HEK293T (cell line): Measurements from ENCODE around the gene TMEM94.

Experiments used
- ARNT ChIP-seq: fragments of 450-650 bp; IDR thresholded peaks from 2 replicates; pipeline ENCODE4 v1.6.1; 2017; ENCODE audit warnings: mild to moderate bottlenecking
- BHLHE40 ChIP-seq: fragments of 450-650 bp; IDR thresholded peaks from 2 replicates; pipeline ENCODE4 v1.6.1; 2016; ENCODE audit warnings: mild to moderate bottlenecking, moderate library complexity, borderline replicate concordance
- CTBP1 ChIP-seq: fragments of 450-650 bp; IDR thresholded peaks from 2 replicates; pipeline ENCODE4 v1.6.1; 2016; ENCODE audit warnings: borderline replicate concordance
- ELF4 ChIP-seq: fragments of 450-650 bp; IDR thresholded peaks from 2 replicates; pipeline ENCODE4 v1.6.1; 2017; ENCODE audit warnings: antibody characterized with exemption
- FOXA1 ChIP-seq: fragments of 450-650 bp; IDR thresholded peaks from 2 replicates; pipeline ENCODE4 v1.6.1; 2016; ENCODE audit warnings: mild to moderate bottlenecking
- FOXK2 ChIP-seq: fragments of 450-650 bp; IDR thresholded peaks from 2 replicates; pipeline ENCODE4 v1.6.1; 2016; ENCODE audit warnings: mild to moderate bottlenecking
- FOXM1 ChIP-seq: fragments of 450-650 bp; IDR thresholded peaks from 2 replicates; pipeline ENCODE4 v1.6.1; 2017; ENCODE audit warnings: mild to moderate bottlenecking, borderline replicate concordance
- HDGF ChIP-seq: fragments of 450-650 bp; IDR thresholded peaks from 2 replicates; pipeline ENCODE4 v1.6.1; 2017; ENCODE audit warnings: antibody characterized with exemption, borderline replicate concordance
- LEF1 ChIP-seq: fragments of 450-650 bp; IDR thresholded peaks from 2 replicates; pipeline ENCODE4 v1.6.1; 2017; ENCODE audit warnings: mild to moderate bottlenecking, borderline replicate concordance
- NFRKB ChIP-seq: fragments of 450-650 bp; IDR thresholded peaks from 2 replicates; pipeline ENCODE4 v1.6.1; 2016; ENCODE audit warnings: mild to moderate bottlenecking, moderate library complexity
- SP1 ChIP-seq: fragments of 450-650 bp; IDR thresholded peaks from 2 replicates; pipeline ENCODE4 v1.6.1; 2017
- SUZ12 ChIP-seq: fragments of 450-650 bp; IDR thresholded peaks from 2 replicates; pipeline ENCODE4 v1.6.1; 2016; ENCODE audit warnings: mild to moderate bottlenecking
- TARDBP ChIP-seq: fragments of 450-650 bp; IDR thresholded peaks from 2 replicates; pipeline ENCODE4 v1.6.1; 2016

- TF ChIP-seq CTBP1: no peak
- TF ChIP-seq NFRKB: no peak
- no peak for TF ChIP-seq FOXA1
- no peak for TF ChIP-seq SUZ12
- TF ChIP-seq BHLHE40: no peak
- TF ChIP-seq SP1: no peak
- no peak for TF ChIP-seq HDGF
- TF ChIP-seq ELF4: no peak
- no peak for TF ChIP-seq FOXK2
- no peak for TF ChIP-seq FOXM1
- no peak for TF ChIP-seq LEF1
- TF ChIP-seq ARNT: no peak
- TF ChIP-seq TARDBP: no peak
These were observed 39.3 kb upstream of the TMEM94 start for GRCh38 chr17:75417054-75417580.
